Measurements from ENCODE around the gene TMEM165.
A peak's percentile ranks its signal among the peaks of the same experiment; 100 is the strongest.
"Not testable (repeated sequence)": the region's sequence is repeated elsewhere in the genome, so short reads cannot be mapped to it uniquely, and the experiment has no call there.

Gene TMEM165, protein sequence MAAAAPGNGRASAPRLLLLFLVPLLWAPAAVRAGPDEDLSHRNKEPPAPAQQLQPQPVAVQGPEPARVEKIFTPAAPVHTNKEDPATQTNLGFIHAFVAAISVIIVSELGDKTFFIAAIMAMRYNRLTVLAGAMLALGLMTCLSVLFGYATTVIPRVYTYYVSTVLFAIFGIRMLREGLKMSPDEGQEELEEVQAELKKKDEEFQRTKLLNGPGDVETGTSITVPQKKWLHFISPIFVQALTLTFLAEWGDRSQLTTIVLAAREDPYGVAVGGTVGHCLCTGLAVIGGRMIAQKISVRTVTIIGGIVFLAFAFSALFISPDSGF

DNA sequence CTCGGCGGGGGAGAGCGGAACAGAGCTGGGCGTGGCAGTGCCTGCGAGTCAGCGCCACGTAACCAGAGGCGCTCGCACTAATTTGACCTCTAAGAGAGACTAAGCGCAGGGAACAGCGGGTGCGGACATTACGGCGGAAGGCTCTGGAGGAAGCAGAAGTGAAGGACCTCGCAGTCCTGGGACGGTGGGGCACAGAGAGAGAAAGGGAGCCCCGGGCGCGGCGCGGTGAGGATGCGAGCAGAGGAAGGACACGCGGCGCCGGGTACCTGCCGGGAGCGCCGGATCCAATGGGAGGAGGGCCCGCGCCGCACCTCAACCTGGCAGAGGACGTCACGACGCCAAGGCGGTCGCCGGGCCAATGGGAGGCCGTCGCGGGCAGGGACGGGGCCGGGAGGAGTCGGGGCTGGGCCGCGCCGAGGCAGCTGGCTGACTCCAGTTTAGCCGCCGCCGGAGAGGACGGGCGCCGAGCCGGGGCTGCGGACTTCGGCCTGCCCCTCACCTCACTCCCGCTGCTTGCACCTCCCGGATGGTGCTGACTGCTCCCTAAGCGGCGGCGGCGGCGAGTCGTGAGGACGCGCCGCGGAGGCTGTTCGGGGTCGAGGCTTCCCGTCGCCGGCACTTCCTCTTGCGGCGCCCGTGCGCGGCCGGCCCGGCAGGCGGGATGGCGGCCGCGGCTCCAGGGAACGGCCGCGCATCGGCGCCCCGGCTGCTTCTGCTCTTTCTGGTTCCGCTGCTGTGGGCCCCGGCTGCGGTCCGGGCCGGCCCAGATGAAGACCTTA is at the start of gene TMEM165:
TMEM165 (plus strand) TSS at position 429 of the 779 bp plus-strand sequence; CDS start at position 662, 233 bp downstream.
- Mint-ChIP-seq H3K4me1 (ENCODE audit: low read depth) (peaks cover 35% of the 10 kb centered on the region), H3K27me3 (no peaks in the 10 kb centered on the region), H3K36me3 (ENCODE audit: low read depth) (peaks cover 38% of the 10 kb centered on the region), H3K9me3 (no peaks in the 10 kb centered on the region), H3K27ac (peak within 1 kb of the TSS; percentile 98), H3K4me3 (peak within 1 kb of the TSS; percentile 91)
- DNase-seq: peak; percentile 93

DNA sequence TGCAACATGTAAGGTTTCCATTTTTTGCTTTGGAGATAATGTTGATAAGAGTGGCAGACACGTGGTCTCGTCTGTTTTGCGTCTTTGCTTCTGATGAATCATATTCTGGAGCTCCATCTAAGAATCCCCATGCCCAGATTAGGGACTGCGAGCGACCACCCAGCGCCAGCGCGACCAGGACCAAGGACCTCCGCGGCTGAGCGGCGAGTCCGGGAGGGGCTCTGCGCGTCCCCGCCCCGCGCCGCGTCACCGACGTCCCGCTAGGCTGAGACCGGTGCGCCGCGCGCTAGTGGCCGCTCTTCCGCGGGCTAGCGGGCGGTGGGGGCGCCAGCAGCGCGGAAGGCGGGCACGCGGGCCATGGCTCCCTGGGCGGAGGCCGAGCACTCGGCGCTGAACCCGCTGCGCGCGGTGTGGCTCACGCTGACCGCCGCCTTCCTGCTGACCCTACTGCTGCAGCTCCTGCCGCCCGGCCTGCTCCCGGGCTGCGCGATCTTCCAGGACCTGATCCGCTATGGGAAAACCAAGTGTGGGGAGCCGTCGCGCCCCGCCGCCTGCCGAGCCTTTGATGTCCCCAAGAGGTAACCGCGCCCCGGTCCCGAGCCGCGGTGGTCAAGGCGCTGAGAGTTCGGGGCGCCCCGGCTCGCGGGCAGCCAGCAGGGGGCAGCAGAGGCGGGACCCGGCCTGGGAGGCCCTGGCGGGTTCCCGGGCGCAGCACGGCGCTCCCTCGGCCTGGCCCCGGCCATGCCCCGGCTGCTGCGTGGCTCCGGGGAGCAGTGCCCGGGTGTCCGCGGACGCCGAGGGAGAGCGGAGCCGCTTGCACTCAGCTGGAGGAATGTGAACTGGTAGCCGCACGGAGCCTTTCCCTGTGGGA is 49.5 kb upstream of the TMEM165 start, which contains the start of gene SRD5A3:
SRD5A3 (plus strand) TSS at position 263 of the 871 bp plus-strand sequence; CDS start at position 358, 95 bp downstream.
- H3K27ac Mint-ChIP-seq: peak within 1 kb of the TSS; percentile 92
- no peaks in the 10 kb centered on the region for H3K27me3 Mint-ChIP-seq
- peaks cover 23% of the 10 kb centered on the region for H3K4me1 Mint-ChIP-seq (ENCODE audit: low read depth)
- DNase-seq: peak; percentile 92
- peak within 1 kb of the TSS; percentile 88 for H3K4me3 Mint-ChIP-seq
- H3K36me3 Mint-ChIP-seq (ENCODE audit: low read depth): peaks cover 2% of the 10 kb centered on the region
- no peaks in the 10 kb centered on the region for H3K9me3 Mint-ChIP-seq

DNA sequence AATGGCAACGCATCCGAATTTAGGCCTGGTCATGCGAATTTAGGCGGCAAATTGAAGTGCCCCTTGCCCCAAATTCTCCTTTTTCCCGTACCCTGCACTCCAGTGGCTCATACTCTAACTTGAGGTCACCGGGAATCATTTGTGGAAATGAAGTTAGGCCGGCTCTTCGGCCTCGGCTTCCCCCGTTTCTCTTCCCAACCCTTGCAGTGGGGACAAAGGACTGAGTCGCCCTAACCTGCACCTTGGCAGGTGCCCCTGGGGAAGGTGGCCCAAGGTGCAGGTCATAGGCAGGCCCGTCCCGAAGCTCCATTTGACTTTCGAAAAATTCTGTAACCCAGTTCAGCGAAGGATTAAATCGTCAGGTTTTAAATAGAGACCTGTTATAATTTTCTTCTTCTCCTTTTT is 48.9 kb upstream of the TMEM165 start:
- peaks cover 6% of the 10 kb centered on the region for H3K36me3 Mint-ChIP-seq (ENCODE audit: low read depth)
- no peaks in the 10 kb centered on the region for H3K27me3 Mint-ChIP-seq
- peak overlapping the region; percentile 87 for H3K27ac Mint-ChIP-seq
- peaks cover 25% of the 10 kb centered on the region for H3K4me1 Mint-ChIP-seq (ENCODE audit: low read depth)
- DNase-seq: no peak
- H3K9me3 Mint-ChIP-seq: no peaks in the 10 kb centered on the region
- peak overlapping the region; percentile 88 for H3K4me3 Mint-ChIP-seq

DNA sequence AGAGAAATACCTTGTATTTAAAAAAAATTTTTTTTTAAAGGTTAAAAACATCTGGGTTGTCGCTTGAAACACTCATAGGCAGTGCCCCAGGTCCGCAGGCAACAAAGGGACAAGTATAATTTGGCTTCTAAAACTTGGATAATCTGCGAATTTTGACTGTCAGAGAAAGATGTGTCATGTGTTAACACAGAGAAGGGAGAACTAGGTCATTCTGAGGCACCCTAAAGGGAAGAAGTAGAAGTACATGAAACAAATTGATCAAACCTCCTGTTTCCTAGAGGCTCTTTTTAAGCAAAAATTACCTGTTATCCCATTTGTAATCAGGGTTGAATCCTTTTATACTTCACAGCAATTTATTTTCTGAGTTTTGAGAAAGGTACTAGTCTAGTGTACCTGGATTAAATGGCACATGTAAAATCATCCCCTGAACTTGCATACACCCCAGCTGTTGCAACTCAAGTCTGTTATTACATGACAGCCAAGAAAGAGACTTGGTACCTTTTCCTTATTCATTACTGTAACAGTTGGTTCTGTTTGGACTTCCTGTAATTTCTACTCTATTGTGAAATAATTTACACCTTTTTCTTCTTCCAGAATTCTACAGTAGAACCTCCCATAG is 48.0 kb upstream of the TMEM165 start:
- peaks cover 14% of the 10 kb centered on the region for H3K36me3 Mint-ChIP-seq (ENCODE audit: low read depth)
- H3K4me3 Mint-ChIP-seq: peak overlapping the region; percentile 88
- peaks cover 25% of the 10 kb centered on the region for H3K4me1 Mint-ChIP-seq (ENCODE audit: low read depth)
- no peaks in the 10 kb centered on the region for H3K27me3 Mint-ChIP-seq
- H3K9me3 Mint-ChIP-seq: no peaks in the 10 kb centered on the region
- no peak for DNase-seq
- peak overlapping the region; percentile 87 for H3K27ac Mint-ChIP-seq

DNA sequence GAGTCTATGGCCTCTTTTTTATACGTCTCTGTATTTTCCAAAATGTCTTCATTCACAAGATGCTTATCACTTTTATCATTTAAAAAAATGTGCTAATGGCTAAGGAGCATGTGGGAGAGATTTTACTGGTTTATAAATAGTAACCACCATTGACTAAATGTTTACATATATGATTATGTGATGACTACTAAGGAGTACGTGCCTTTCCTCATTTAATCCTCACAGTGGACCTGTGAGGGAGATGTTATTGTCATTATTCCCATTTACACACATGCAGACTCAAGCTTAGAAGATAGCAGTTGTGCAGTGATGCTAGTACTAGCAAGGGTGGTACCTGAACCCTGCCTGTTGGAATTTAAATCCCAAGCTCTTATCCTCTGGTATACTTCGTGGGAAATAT is 47.3 kb upstream of the TMEM165 start:
- H3K9me3 Mint-ChIP-seq: no peaks in the 10 kb centered on the region
- peaks cover 25% of the 10 kb centered on the region for H3K4me1 Mint-ChIP-seq (ENCODE audit: low read depth)
- H3K36me3 Mint-ChIP-seq (ENCODE audit: low read depth): peaks cover 21% of the 10 kb centered on the region
- H3K4me3 Mint-ChIP-seq: peak overlapping the region; percentile 23
- DNase-seq: no peak
- no peaks in the 10 kb centered on the region for H3K27me3 Mint-ChIP-seq
- H3K27ac Mint-ChIP-seq: no peak overlapping the region

DNA sequence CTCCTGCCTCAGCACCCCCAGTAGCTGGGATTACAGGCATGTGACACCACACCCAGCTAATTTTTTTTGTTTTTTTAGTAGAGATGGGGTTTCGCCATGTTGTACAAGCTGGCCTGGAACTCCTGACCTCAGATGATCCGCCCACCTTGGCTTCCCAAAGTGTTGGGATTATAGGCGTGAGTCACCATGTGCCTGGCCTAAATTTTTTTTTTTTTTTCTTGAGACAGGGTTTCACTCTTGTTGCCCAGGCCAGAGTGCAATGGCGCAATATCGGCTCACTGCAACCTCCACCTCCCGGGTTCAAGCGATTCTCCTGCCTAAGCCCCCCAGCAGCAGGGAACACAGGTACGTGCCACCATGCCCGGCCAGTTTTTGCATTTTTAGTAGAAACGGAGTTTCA is 44.9 kb upstream of the TMEM165 start:
- peaks cover 18% of the 10 kb centered on the region for H3K4me1 Mint-ChIP-seq (ENCODE audit: low read depth)
- H3K27ac Mint-ChIP-seq, H3K9me3 Mint-ChIP-seq: not testable (repeated sequence)

DNA sequence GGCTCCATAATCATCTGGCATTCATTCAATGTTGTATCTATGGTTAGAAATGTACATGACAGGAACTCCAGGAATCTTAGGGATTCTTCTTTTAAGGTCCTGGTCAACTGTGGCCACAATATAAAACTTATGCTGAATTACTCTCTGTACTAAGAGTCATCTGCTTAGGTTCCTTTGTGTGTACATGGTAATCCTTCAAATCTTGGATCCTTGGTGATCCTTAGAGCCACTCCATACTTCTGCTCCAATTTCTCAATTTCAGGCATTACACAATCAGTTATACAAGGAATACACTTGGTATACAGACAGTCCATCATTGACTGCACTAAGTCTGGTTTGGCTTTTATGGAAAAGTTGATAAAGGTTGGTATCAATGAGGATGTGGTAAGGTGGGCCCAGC is 43.9 kb upstream of the TMEM165 start:
- Mint-ChIP-seq H3K36me3 (ENCODE audit: low read depth) (peaks cover 29% of the 10 kb centered on the region), H3K27me3 (no peaks in the 10 kb centered on the region), H3K27ac (no peak overlapping the region), H3K4me3 (no peak overlapping the region), H3K4me1 (ENCODE audit: low read depth) (peaks cover 15% of the 10 kb centered on the region), H3K9me3 (no peaks in the 10 kb centered on the region)
- no peak for DNase-seq

More for the DNA sequence above, 44.9 kb upstream of the TMEM165 start:
- peaks cover 30% of the 10 kb centered on the region for H3K36me3 Mint-ChIP-seq (ENCODE audit: low read depth)
- H3K27me3 Mint-ChIP-seq, DNase-seq, H3K4me3 Mint-ChIP-seq: not testable (repeated sequence)

DNA sequence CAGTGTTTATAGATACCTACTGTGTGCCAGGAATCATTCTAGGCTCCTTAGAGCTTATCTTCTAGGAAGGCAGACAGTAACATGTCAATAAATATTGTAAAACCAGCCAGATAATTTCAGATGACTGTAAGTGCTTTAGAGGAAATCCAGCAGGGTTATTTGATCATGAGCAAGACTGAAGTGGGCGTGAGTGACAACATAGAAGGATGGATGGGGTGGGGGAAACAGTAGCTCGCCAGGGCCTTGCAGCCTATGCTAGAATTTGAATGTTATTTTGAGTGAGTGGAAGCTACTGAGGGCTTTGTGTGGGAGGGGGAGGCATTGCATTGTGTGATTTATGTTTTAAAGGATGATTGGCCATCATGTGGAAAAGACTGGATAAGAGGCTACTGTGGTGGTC is 43.0 kb upstream of the TMEM165 start:
- H3K27ac Mint-ChIP-seq: no peak overlapping the region
- H3K4me3 Mint-ChIP-seq: no peak overlapping the region
- DNase-seq: no peak

DNA sequence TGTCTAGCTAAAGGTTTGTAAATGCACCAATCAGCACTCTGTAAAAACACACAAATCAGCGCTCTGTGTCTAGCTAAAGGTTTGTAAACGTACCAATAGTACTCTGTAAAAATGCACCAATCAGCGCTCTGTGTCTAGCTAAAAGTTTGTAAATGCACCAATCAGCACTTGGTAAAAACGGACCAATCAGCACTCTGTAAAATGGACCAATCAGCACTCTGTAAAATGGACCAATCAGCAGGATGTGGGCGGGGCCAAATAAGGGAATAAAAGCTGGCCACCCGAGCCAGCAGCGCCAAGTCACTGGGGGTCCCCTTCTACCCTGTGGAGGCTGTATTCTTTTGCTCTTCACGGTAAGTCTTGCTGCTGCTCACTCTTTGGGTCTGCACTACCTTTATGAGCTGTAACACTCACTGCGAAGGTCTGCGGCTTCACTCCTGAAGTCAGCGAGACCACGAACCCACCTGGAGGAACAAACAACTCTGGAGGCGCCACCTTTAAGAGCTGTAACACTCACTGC is 42.5 kb upstream of the TMEM165 start:
- H3K27me3 Mint-ChIP-seq; H3K27ac Mint-ChIP-seq; H3K4me1 Mint-ChIP-seq (ENCODE audit: low read depth); DNase-seq; H3K4me3 Mint-ChIP-seq; H3K9me3 Mint-ChIP-seq: not testable (repeated sequence)
- peaks cover 29% of the 10 kb centered on the region for H3K36me3 Mint-ChIP-seq (ENCODE audit: low read depth)

More for the DNA sequence above, 43.0 kb upstream of the TMEM165 start:
- Mint-ChIP-seq H3K9me3 (no peaks in the 10 kb centered on the region), H3K27me3 (no peaks in the 10 kb centered on the region), H3K36me3 (ENCODE audit: low read depth) (peaks cover 29% of the 10 kb centered on the region), H3K4me1 (ENCODE audit: low read depth) (peaks cover 7% of the 10 kb centered on the region)

DNA sequence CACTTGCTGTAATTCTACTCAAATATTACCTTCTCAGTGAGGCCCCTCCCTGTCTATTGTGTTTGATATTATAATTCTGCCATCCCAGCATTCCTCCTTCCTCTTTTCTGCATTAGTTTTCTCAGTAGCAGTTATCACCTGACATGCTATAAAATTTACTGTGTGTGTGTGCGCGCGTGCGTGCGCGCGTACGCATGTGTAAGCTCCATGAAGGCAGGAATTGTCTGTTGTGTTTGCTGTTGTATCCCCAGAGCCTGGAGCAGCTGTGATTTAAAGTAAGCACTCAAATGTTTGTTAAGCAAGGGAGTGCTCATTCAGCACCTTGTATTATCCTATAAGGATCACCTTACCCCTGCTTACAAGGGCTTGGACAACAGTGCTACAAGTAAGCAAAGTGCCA is 41.1 kb upstream of the TMEM165 start:
- no peak for DNase-seq
- Mint-ChIP-seq H3K4me1 (ENCODE audit: low read depth) (peaks cover 21% of the 10 kb centered on the region), H3K27ac (no peak overlapping the region), H3K36me3 (ENCODE audit: low read depth) (peaks cover 29% of the 10 kb centered on the region), H3K4me3 (no peak overlapping the region), H3K9me3 (no peaks in the 10 kb centered on the region), H3K27me3 (no peaks in the 10 kb centered on the region)

DNA sequence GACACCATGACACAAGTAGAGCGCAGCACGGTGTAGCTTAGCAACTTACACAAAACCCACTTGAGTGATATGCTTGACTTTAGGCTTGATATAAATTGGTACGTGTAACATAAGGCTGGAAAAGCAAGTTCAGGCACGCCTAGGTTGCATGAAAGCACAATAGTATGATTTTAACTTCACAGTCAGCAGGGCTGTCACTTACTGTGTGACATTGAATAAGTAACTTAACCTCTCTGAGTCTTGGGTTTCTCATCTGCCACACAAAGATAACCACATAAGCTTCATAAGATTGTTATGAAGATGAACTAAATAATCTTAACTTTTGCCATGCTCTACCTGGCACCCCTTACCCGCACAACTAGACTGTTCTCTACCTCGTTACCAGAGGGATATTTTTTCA is 40.2 kb upstream of the TMEM165 start:
- Mint-ChIP-seq H3K36me3 (ENCODE audit: low read depth) (peaks cover 29% of the 10 kb centered on the region), H3K27me3 (no peaks in the 10 kb centered on the region), H3K27ac (no peak overlapping the region), H3K9me3 (no peaks in the 10 kb centered on the region), H3K4me3 (no peak overlapping the region), H3K4me1 (ENCODE audit: low read depth) (peaks cover 21% of the 10 kb centered on the region)
- DNase-seq: no peak

DNA sequence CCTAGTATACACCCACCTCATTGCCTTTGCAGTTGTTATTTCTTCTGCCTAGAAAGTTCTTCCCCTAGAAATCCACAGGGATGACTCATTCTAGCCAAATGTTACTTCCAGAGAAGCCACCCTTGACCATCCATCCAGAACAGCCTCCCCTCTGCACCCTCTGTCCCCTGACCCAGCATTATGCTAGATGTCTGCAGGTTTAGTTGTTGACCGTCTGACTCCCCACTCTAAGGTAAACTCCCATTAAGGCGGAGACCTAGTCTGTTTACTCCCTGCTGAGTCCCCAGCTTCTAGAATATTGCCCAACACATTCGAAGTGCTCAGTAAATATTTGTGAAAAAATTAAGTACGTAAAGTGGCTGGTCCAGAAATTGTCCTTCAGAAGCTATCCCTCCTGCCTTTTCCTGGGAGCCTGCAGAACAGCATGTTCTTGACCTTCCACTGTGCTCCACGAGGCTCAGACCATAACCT is 38.7 kb upstream of the TMEM165 start:
- no peak for DNase-seq
- Mint-ChIP-seq H3K4me3 (no peak overlapping the region), H3K27ac (no peak overlapping the region), H3K27me3 (no peaks in the 10 kb centered on the region), H3K36me3 (ENCODE audit: low read depth) (peaks cover 22% of the 10 kb centered on the region), H3K9me3 (no peaks in the 10 kb centered on the region), H3K4me1 (ENCODE audit: low read depth) (peaks cover 20% of the 10 kb centered on the region)

DNA sequence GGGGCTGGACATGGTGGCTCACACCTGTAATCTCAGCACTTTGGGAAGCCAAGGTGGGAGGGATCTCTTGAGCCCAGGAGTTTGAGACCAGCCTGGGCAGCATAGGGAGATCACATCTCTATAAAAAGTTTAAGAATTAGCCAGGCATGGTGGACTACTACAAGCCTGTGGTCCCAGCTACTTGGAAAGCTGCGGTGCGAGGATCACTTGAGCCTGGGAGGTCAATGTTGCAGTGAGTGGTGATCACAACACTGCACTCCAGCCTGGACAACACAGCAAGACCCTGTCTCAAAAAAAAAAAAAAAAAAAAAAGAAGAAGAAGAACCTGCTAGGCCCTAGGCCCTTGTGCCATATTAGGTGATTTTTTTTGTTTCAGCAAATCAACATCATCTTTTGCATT is 37.5 kb upstream of the TMEM165 start:
- Mint-ChIP-seq H3K4me1 (ENCODE audit: low read depth) (peaks cover 20% of the 10 kb centered on the region), H3K27ac (no peak overlapping the region), H3K36me3 (ENCODE audit: low read depth) (peaks cover 12% of the 10 kb centered on the region), H3K4me3 (no peak overlapping the region), H3K27me3 (no peaks in the 10 kb centered on the region), H3K9me3 (no peaks in the 10 kb centered on the region)
- no peak for DNase-seq

DNA sequence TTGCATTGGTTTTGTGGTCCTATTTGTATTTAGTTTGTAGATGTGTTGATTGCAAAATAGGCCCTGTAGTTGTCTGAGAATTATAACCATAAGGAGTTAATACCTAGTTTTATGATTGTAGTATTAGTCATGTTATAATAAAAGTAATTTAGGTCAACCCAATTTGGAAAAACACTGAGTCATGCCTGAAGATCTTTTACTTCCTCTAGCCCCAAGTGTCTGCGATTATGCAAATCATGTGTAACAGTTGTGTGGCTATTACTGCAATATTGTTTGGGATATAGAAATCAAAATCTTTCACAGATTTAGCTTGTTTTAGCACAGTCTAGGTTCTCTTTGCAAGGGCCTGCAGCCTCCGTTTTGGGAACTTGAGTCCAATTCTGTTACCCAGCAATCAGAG is 37.1 kb upstream of the TMEM165 start:
- H3K4me3 Mint-ChIP-seq: no peak overlapping the region
- H3K27ac Mint-ChIP-seq: no peak overlapping the region

More for the DNA sequence above, 37.1 kb upstream of the TMEM165 start:
- H3K27me3 Mint-ChIP-seq: no peaks in the 10 kb centered on the region
- DNase-seq: no peak
- peaks cover 8% of the 10 kb centered on the region for H3K36me3 Mint-ChIP-seq (ENCODE audit: low read depth)
- peaks cover 20% of the 10 kb centered on the region for H3K4me1 Mint-ChIP-seq (ENCODE audit: low read depth)
- H3K9me3 Mint-ChIP-seq: no peaks in the 10 kb centered on the region
